Superior temporal gyrus (tissue), 1 donor: ENCODE results near the gene AQP7.
A peak's percentile ranks its signal among the peaks of the same experiment; 100 is the strongest.
"Not testable (repeated sequence)": the region's sequence is repeated elsewhere in the genome, so short reads cannot be mapped to it uniquely, and the experiment has no call there.

Source experiments
- DNase-seq: peaks from one replicate; pipeline ENCODE4 v3.0.0-alpha.2; 2016; ENCODE audit errors: extremely low spot score

The AQP7 gene

GRCh38 chr9:33374634-33375237, 27.6 kb downstream of the AQP7 start:
- peak; percentile 85 for DNase-seq

- no peak for DNase-seq
These were observed 28.2 kb downstream of the AQP7 start for GRCh38 chr9:33374190-33374589.

- no peak for DNase-seq
These were observed 29.5 kb downstream of the AQP7 start for GRCh38 chr9:33372900-33373299.

GRCh38 chr9:33366979-33367480, 35.3 kb downstream of the AQP7 start:
- no peak for DNase-seq

GRCh38 chr9:33364814-33365213, 37.6 kb downstream of the AQP7 start:
- DNase-seq = not testable (repeated sequence)

GRCh38 chr9:33364127-33364526, 38.2 kb downstream of the AQP7 start:
- DNase-seq = no peak

- not testable (repeated sequence) for DNase-seq
These were observed 43.7 kb downstream of the AQP7 start for GRCh38 chr9:33358641-33359040.

- DNase-seq = no peak
These were observed 46.4 kb downstream of the AQP7 start for GRCh38 chr9:33355933-33356332.

GRCh38 chr9:33354651-33355211, 47.6 kb downstream of the AQP7 start:
- no peak for DNase-seq

- no peak for DNase-seq
These were observed 50.8 kb downstream of the AQP7 start for GRCh38 chr9:33351547-33351946.

GRCh38 chr9:33350310-33350709, 52.1 kb downstream of the AQP7 start:
- DNase-seq = no peak

- no peak for DNase-seq
These were observed 52.6 kb downstream of the AQP7 start for GRCh38 chr9:33349743-33350142.

- DNase-seq = no peak
These were observed 53.4 kb downstream of the AQP7 start for GRCh38 chr9:33348998-33349397.

GRCh38 chr9:33346564-33346963, 55.8 kb downstream of the AQP7 start:
- DNase-seq = peak; percentile 17

- no peak for DNase-seq
These were observed 58.2 kb downstream of the AQP7 start for GRCh38 chr9:33344145-33344544.

- no peak for DNase-seq
These were observed 61.2 kb downstream of the AQP7 start for GRCh38 chr9:33341182-33341581.

GRCh38 chr9:33340186-33340585, 62.2 kb downstream of the AQP7 start:
- DNase-seq = no peak
